Activated naive CD4-positive, alpha-beta T cell treated with anti-CD3 and anti-CD28 coated beads, Interleukin-2, amount 50 U/mL, for 16 hours (primary cell): ENCODE results near the gene PSMB1.
"Not testable (repeated sequence)": the region's sequence is repeated elsewhere in the genome, so short reads cannot be mapped to it uniquely, and the experiment has no call there.

Experiments
- DNase-seq: peaks from one replicate; pipeline ENCODE4 v3.0.0-alpha.2; 2020

PSMB1 gene

GRCh38 chr6:170502268-170502667, 50.8 kb downstream of the PSMB1 start:
- not testable (repeated sequence) for DNase-seq

DNA sequence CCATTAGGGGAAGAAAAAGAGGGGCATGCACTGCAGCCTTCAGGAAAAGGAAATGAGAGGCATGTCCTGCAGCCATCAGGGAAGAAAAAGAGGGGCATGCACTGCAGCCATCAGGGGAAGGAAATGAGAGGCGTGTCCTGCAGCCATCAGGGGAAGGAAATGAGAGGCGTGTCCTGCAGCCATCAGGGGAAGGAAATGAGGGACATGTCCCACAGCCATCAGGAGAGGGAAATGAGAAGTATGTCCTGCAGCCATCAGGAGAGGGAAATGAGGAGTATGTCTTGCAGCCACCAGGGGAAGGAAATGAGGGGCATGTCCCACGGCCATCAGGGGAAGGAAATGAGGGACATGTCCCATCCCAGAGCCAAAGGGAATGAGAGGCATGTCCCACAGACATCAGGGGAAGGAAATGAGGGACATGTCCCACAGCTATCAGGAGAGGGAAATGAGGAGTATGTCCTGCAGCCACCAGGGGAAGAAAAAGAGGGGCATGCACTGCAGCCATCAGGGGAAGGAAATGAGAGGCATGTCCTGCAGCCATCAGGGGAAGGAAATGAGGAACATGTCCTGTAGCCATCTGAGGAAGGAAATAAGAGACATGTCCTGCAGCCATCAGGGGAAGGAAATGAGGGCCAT, 52.0 kb downstream of the PSMB1 start:
- no peak for DNase-seq

DNA sequence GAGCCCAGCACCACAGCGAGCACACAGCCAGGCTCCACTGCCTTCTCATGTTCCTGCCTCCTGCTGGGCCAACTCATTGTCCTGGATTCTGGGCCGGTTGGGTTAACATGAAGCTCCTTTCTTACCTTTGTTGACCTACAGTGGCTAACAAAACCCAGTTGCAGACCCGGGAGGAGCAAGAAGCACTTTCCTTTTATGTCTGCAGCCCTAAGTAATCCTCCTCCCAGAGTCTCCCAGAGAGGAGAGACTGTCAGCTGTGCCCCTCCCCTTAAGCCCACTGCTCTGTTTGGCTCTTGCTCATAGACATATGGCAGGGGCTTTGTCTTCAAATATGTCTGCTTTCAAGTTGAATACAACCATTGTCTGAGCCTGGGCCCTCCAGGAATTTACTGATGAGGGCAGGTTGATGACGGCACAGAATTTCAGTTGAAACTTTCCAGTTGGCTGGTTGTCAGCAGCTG, 55.2 kb downstream of the PSMB1 start:
- DNase-seq: no peak

GRCh38 chr6:170493354-170493753, 59.8 kb downstream of the PSMB1 start:
- no peak for DNase-seq

GRCh38 chr6:170490259-170490658, 62.8 kb downstream of the PSMB1 start:
- no peak for DNase-seq

- DNase-seq: no peak
Observed at GRCh38 chr6:170489836-170490235, 63.3 kb downstream of the PSMB1 start.

DNA sequence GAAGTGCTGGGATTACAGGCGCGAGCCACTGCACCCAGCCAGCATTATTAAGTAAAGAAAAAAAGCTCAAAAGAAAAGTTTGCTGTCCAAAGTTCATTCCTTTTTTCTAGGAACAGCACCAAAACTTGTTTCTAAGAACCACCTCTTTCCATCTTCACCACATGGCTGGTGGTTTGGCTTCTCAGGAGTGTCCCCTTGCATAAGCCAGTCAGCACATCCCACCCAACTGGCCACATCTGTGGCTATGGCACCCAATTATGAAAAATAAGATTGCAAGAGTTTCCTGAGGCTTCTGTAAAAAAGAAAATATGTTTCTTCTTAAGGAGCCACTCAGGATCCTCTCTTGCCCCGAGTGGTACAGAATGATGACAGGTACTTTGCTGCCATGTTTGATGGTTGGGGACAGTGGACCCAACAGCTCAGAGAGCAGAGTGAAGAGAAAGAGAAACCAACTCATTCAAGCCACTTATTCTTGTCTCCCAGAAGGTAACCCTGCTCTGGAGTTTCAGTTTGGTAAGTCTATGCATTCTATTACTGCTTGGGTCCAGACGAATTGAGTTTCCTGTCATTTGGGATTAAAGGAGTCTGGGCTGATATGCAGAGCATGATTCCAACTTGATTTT, 65.3 kb downstream of the PSMB1 start:
- no peak for DNase-seq

GRCh38 chr6:170485159-170485558, 67.9 kb downstream of the PSMB1 start:
- no peak for DNase-seq
